Skeletal muscle satellite cell (primary cell): ENCODE measurements around the gene FBLN5.
"Not testable (repeated sequence)": the region's sequence is repeated elsewhere in the genome, so short reads cannot be mapped to it uniquely, and the experiment has no call there.

Experiments used
- H3K27me3 ChIP-seq: 2 replicates; pipeline ENCODE4 v1.7.0; 2013; ENCODE audit warnings: low read length; ENCODE audit not compliant: control insufficient read depth, insufficient read depth
- H3K36me3 ChIP-seq: 2 replicates; pipeline ENCODE4 v1.7.0; 2013; ENCODE audit warnings: mild to moderate bottlenecking, control low read depth, low read length; ENCODE audit not compliant: insufficient read depth
- H3K4me1 ChIP-seq: 2 replicates; pipeline ENCODE4 v1.7.0; 2013; ENCODE audit warnings: low read length; ENCODE audit not compliant: control insufficient read depth, insufficient read depth
- H3K4me2 ChIP-seq: 2 replicates; pipeline ENCODE4 v1.7.0; 2013; ENCODE audit warnings: mild to moderate bottlenecking, low read length
- H3K4me3 ChIP-seq: 2 replicates; pipeline ENCODE4 v1.7.0; 2013; ENCODE audit warnings: low read length
- H3K9ac ChIP-seq: 2 replicates; pipeline ENCODE4 v1.7.0; 2013; ENCODE audit warnings: mild to moderate bottlenecking, low read depth, low read length, moderate library complexity
- H3K9me3 ChIP-seq: replicated peaks from 2 replicates; pipeline ENCODE4 v1.7.0; 2013; ENCODE audit warnings: mild to moderate bottlenecking, control low read depth, low read length

The FBLN5 gene

DNA sequence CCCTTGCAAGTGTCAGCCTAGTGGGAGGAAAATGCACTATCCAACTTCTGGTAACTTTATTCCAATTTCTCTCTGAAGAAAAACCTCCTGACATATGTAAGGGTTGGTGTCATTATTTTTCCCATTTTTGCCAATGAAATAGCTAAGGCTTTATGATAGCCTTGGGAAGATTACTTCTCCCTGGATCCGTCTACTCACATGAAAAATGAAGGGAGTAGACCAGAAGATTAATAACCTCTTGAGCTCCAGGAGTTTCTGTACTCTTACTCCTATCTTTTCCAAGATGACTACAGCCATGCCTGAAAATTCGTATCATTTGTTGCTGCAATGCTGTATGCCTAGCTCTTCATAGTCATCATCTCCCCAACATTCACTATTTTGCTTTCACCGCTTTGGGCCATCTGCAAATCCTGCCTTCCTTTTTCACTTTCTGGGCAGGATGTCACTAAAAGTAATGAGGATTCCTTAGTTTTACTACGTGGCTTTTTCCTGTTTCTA lies 98.9 kb downstream of the FBLN5 start:
- Histone ChIP-seq H3K9me3 (no peaks in the 10 kb centered on the region), H3K36me3 (no peaks in the 10 kb centered on the region)

DNA sequence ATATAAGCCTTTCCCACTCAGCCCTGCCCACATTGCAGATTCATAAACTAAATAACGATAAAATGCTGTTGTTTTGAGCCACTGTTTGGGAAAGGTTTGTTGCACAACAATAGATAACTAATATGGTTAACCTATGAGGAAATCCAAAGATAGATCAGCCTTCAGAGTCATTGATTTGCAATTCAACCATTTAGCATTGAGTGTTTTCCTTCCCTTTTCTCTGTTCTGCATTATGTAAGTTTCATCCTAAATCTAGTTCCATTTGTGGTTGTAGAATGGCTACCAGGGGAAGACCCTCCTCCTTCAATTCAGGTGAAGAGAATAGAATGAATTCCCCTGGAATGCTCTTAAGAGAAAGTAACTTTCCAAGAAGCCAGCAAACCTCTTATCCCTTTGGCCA lies 99.8 kb downstream of the FBLN5 start:
- no peak overlapping the region for H3K9ac ChIP-seq
- H3K27me3 ChIP-seq, result no peaks in the 10 kb centered on the region
- H3K9me3 ChIP-seq, result no peaks in the 10 kb centered on the region
- H3K4me3 ChIP-seq, result no peak overlapping the region
- no peaks in the 10 kb centered on the region for H3K36me3 ChIP-seq
- no peaks in the 10 kb centered on the region for H3K4me1 ChIP-seq
- no peak overlapping the region for H3K4me2 ChIP-seq

More for the DNA sequence above, 98.9 kb downstream of the FBLN5 start:
- H3K27me3 ChIP-seq, result no peaks in the 10 kb centered on the region
- H3K9ac ChIP-seq, result no peak overlapping the region
- H3K4me3 ChIP-seq, result no peak overlapping the region
- no peaks in the 10 kb centered on the region for H3K4me1 ChIP-seq
- no peak overlapping the region for H3K4me2 ChIP-seq

DNA sequence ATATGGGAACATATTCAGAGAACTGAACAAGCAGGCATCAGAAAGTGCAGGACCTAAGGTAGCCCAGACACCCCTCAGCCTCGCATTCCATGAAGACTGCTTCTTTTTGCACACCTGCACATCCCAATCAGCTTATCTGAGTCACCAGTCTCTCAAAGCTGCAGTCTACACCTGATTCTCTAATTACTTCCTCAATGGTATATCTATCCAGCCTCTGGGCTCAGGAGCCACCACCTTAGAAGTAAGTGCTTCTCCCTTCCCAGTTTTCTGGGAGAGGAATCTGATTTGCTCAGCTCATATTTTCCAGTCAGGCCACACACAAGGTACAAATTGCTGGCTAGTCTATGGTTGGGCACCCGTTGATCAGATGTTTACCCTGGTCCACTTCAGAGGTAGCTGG lies 101.8 kb downstream of the FBLN5 start:
- Histone ChIP-seq H3K9me3 (no peaks in the 10 kb centered on the region), H3K4me3 (no peak overlapping the region), H3K27me3 (peaks cover 3% of the 10 kb centered on the region), H3K4me1 (no peaks in the 10 kb centered on the region), H3K4me2 (no peak overlapping the region), H3K9ac (no peak overlapping the region), H3K36me3 (no peaks in the 10 kb centered on the region)

DNA sequence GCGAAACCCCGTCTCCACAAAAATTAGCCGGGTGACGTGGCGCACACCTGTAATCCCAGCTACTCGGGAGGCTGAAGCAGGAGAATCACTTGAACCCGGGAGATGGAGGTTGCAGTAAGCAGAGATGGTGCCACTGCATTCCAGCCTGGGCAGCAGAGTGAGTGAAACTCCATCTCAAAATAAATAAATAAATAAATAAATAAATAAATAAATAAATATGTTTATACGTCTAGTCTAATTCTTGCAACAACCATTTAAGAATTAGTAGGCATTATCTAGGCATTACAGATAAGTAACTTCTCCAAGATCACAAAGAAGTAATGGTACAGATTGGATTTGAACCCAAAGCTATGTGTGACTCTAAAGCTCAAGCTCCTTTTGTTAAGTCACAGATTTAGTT lies 102.4 kb downstream of the FBLN5 start:
- H3K4me1 ChIP-seq, H3K4me3 ChIP-seq, H3K9me3 ChIP-seq, H3K4me2 ChIP-seq, H3K27me3 ChIP-seq, H3K9ac ChIP-seq, H3K36me3 ChIP-seq: not testable (repeated sequence)

DNA sequence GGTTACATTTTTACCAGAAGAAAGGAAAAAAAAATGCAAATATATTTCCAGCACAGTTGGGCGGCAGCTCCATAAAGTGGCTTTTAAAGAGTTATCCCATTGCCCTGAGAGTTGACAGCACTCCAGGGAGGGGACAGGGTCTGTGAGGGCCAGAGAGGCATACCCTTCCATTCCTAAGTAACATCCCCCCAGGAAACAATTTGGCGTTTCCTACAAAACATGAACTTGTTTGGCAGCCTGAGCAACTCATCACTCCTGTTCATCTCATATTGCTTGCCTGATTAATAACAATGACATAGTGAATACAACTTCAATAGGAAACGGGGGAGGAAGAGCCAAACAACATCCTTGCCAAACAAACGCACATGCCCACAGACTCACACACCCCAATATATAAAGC lies 103.5 kb downstream of the FBLN5 start:
- H3K27me3 ChIP-seq, result peaks cover 6% of the 10 kb centered on the region
- H3K9me3 ChIP-seq, result no peaks in the 10 kb centered on the region
- H3K4me3 ChIP-seq, result no peak overlapping the region
- H3K4me2 ChIP-seq, result no peak overlapping the region
- no peaks in the 10 kb centered on the region for H3K4me1 ChIP-seq
- no peaks in the 10 kb centered on the region for H3K36me3 ChIP-seq
- no peak overlapping the region for H3K9ac ChIP-seq

DNA sequence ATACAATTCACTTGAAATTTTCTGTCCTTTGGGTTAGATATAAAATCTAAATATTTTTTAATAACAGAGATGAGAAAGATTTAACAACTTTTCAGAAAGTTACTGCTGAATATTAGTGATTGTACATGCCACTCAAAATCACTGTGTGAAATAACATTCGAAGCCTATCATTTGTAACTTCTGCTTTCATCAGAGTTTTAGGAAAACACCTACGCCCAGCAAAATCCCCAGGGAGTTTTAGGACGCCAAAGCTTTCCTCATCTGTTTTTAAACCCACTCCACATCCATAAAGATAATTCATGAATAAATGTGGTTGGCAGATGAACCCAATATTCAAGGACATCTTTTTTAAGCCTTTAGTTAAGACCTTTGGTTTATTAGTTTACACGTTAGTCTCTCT lies 104.1 kb downstream of the FBLN5 start:
- Histone ChIP-seq H3K9me3 (no peaks in the 10 kb centered on the region), H3K27me3 (peaks cover 6% of the 10 kb centered on the region), H3K36me3 (no peaks in the 10 kb centered on the region), H3K4me3 (no peak overlapping the region), H3K4me2 (no peak overlapping the region), H3K9ac (no peak overlapping the region), H3K4me1 (no peaks in the 10 kb centered on the region)

DNA sequence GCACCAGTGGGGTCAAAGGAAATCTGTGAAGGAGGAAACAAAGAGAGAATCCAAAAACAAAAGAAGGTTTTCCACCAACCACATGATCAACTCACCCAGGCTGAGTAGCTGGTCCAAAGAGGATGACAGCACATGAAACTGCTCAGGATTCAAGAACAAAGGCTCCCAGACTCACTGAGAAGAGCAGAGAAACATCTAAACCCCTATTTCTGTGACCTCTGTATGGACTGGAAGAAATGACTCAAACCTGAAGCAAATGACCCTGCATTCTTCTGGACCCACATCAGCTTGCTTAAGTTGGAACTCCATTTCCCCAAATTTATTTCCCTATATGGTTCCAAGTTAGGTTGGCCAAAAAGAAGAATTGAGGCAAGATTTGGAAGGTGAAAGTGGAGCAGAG lies 106.4 kb downstream of the FBLN5 start:
- Histone ChIP-seq H3K4me2 (no peak overlapping the region), H3K9ac (no peak overlapping the region), H3K9me3 (no peaks in the 10 kb centered on the region), H3K36me3 (no peaks in the 10 kb centered on the region), H3K4me3 (no peak overlapping the region), H3K4me1 (peaks cover 8% of the 10 kb centered on the region), H3K27me3 (peaks cover 17% of the 10 kb centered on the region)

DNA sequence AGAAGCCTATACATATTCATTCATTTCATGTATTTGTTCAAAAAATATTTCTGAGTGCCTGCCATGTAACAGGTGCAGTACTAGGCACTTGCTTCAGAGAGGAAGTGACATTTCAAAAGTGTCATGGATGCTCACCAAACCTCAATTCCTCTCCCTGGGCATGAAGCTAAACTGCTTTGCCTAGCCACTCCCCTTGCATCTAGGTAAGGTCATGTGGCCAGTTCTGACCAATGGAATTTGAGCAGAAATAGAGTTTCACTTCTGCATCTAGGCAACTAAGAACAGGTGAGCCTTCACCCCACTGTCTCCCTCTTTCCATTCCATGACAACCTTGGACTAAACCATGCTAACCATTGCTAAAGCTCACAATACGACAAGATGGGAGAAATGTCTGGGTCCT lies 107.7 kb downstream of the FBLN5 start:
- Histone ChIP-seq H3K36me3 (no peaks in the 10 kb centered on the region), H3K4me2 (no peak overlapping the region)

DNA sequence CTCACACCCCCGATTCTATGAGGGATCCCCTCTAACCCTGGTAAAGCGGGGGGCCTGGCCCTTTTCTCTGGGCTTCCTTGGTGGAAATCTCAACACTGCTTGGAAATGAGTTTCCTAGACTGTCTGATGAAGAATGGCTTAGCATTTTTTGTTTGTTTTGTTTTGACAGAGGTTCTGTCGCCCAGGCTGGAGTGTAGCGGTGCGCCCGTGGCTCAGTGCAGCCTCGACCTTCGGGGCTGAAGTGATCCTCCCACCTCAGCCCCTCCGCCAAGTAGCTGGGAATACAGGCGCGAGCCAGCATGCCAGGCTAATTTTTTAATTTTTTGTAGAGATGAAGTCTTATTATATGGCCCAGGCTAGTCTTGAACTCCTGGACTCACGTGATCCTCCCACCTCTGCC lies 110.4 kb downstream of the FBLN5 start:
- Histone ChIP-seq H3K4me2 (peak overlapping the region; percentile 90), H3K4me1 (peaks cover 8% of the 10 kb centered on the region), H3K27me3 (peaks cover 39% of the 10 kb centered on the region), H3K36me3 (no peaks in the 10 kb centered on the region), H3K9me3 (no peaks in the 10 kb centered on the region), H3K9ac (no peak overlapping the region), H3K4me3 (peak overlapping the region; percentile 65)

More for the DNA sequence above, 107.7 kb downstream of the FBLN5 start:
- Histone ChIP-seq H3K4me1 (peaks cover 8% of the 10 kb centered on the region), H3K4me3 (no peak overlapping the region), H3K9me3 (no peaks in the 10 kb centered on the region), H3K9ac (no peak overlapping the region), H3K27me3 (peaks cover 31% of the 10 kb centered on the region)

DNA sequence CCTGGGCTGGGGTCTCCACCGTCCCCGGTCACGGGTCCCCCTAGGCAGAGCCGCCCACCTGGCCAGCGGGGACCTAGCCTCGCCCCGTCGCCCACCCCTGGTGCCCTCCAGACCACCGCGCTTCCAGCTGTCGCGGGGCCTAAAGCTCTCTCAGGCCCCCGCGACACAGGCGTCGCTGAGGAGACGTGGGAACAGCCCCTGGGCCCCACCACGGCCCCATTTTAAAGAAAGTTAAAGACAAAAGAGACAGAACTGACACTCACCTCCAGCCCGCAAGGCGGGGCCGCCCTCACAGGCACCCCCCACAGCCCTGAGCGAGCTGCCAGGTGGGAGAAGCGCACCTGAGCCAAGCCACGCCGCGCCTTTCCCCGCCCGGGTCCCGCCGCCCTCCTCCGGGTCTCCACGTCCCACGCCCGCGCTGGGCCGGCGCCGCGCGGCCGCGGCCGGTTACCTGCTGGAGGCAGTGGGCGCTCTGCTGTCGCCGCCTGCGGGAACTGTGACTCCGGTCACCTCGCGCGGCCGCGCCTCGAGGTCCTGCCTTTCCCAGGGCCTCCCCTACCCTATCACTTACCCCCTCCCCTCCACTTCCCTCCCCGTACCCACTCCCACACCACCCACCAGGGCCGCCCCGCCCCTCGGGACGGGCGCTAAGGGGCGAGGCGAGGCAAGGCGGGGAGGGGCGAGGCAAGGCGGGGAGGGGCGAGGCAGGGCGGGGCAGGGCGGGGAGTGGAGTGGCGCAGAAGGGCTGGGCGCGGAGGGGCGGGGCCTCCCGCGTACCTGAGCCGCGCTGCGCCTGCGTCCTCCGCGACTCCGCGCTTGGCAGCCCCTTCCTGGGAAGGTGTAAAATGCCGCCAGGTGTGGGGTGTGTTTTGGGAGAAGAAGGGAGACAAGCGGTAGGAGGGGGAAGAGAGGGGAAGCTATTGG lies 111.3 kb downstream of the FBLN5 start:
- Histone ChIP-seq H3K4me2 (peak overlapping the region; percentile 90), H3K4me3 (peak overlapping the region; percentile 65), H3K36me3 (no peaks in the 10 kb centered on the region), H3K9ac (no peak overlapping the region), H3K9me3 (no peaks in the 10 kb centered on the region), H3K4me1 (peaks cover 8% of the 10 kb centered on the region), H3K27me3 (peaks cover 36% of the 10 kb centered on the region)

DNA sequence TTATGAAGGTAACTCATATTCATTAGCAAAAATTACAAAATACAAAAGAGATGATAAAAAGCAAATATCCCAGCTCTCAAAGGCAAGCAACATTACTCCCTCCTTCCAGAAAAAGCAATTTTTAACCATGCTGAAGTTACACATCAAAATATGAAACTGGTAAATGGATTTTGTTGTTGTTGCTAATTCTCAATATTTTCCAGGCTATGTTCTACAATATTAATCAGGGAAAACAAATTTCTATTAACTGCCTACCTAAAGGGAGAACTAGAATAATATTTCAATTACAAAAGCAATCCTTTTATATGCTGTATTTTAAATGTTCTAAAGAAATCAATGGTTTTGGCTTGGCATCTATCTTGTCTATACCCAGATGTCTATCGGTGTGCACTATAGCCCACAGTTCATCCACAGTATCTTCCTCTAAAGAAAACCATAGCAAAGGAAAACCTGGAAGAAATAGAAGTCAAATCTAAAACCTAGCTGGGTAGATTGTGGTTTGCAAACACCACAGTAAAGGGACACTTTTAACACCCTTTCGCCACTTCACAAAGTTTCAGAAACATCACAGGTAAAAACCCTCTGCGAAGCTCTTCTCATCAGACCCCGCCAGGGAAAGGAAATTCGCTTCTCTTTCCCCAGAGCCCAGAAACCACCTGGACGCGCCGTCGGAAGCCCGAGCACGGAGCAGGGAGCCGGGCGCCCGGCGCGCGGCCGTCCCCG lies 112.1 kb downstream of the FBLN5 start:
- Histone ChIP-seq H3K4me2 (peak overlapping the region; percentile 90), H3K9me3 (no peaks in the 10 kb centered on the region), H3K27me3 (peaks cover 36% of the 10 kb centered on the region), H3K4me1 (peaks cover 8% of the 10 kb centered on the region), H3K36me3 (no peaks in the 10 kb centered on the region), H3K9ac (no peak overlapping the region), H3K4me3 (no peak overlapping the region)
